ENCODE results near the gene EIF2B4.

EIF2B4 gene

GRCh38 chr2:27370026-27370815, at the start of gene EIF2B4, which contains the start of gene SNX17:
Gene EIF2B4, minus strand, starts transcription at chr2:27370338. Its CDS starts 24 bp downstream, at chr2:27370314.
Gene SNX17, plus strand, starts transcription at chr2:27370616. Its CDS starts 128 bp downstream, at chr2:27370744.
- DNase-seq: peak; percentile 97

GRCh38 chr2:27416151-27416550, 46.0 kb upstream of the EIF2B4 start:
- no peak for DNase-seq

GRCh38 chr2:27412419-27413152, 42.4 kb upstream of the EIF2B4 start:
- no peak for DNase-seq

GRCh38 chr2:27409321-27410073, 39.4 kb upstream of the EIF2B4 start, which contains the start of gene PPM1G:
Gene PPM1G, minus strand, starts transcription at chr2:27409591. Its CDS starts 169 bp downstream, at chr2:27409422.
- peak; percentile 73 for DNase-seq

GRCh38 chr2:27408601-27409320, 38.6 kb upstream of the EIF2B4 start:
- DNase-seq: no peak

- DNase-seq: peak; percentile 30
Observed at GRCh38 chr2:27407798-27408491, 37.8 kb upstream of the EIF2B4 start.

GRCh38 chr2:27400348-27401135, 30.4 kb upstream of the EIF2B4 start:
- no peak for DNase-seq

GRCh38 chr2:27398962-27399361, 28.8 kb upstream of the EIF2B4 start:
- DNase-seq: no peak

GRCh38 chr2:27393225-27393624, 23.1 kb upstream of the EIF2B4 start:
- DNase-seq: no peak

- DNase-seq: no peak
Observed at GRCh38 chr2:27390822-27391679, 20.9 kb upstream of the EIF2B4 start.

- no peak for DNase-seq
Observed at GRCh38 chr2:27381577-27382181, 11.5 kb upstream of the EIF2B4 start.

- peak; percentile 84 for DNase-seq
Observed at GRCh38 chr2:27380626-27381545, 10.7 kb upstream of the EIF2B4 start, which contains the start of gene ZNF513. Gene ZNF513, minus strand, starts transcription at chr2:27380734. Its CDS starts 208 bp downstream, at chr2:27380526.

- no peak for DNase-seq
Observed at GRCh38 chr2:27379836-27380625, 9.9 kb upstream of the EIF2B4 start.

- DNase-seq: no peak
Observed at GRCh38 chr2:27379383-27379835, 9.3 kb upstream of the EIF2B4 start.

GRCh38 chr2:27378809-27379290, 8.7 kb upstream of the EIF2B4 start:
- DNase-seq: no peak

- DNase-seq: no peak
Observed at GRCh38 chr2:27378096-27378808, 8.1 kb upstream of the EIF2B4 start.

Data from NCI-H2081 treated with DMSO at 0.1 percent for 48 hours (cell line).